Measurements from ENCODE around the gene PUS7. TPM values are rescaled to one million over a fixed set of nuclear protein-coding genes. Genes with fewer than 3 reads are reported as not detected.
"Not testable (repeated sequence)": the region's sequence is repeated elsewhere in the genome, so short reads cannot be mapped to it uniquely, and the experiment has no call there.

PUS7 gene
- polyA plus RNA-seq, 6 donors from 2014 or later, result 1.9 to 6.0 (median 3.4) TPM

DNA sequence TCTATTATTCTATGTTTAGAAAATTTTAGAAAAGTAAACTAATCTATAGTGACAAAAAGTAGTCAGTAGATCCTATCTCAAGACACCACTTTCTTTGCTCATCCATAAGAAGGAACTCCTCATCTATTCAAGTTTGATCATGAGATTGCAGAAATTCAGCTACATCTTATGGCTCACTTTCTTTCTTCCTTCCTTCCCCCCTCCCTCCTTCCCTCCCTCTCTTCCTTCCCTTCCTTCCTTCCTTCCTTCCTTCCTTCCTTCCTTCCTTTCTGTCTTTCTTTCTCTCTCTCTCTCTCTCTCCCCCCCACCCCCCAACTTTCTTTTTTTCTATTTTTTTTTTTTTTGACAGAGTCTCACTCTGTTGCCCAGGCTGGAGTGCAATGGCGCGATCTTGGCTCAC is 98.1 kb downstream of the PUS7 start:
- no peak overlapping the region for H3K4me3 Mint-ChIP-seq
- H3K4me1 Mint-ChIP-seq, result peaks cover 0 to 7% (median 4%) of the 10 kb centered on the region in 3 donors
- no peak for DNase-seq
- no peaks in the 10 kb centered on the region for H3K27me3 Mint-ChIP-seq
- ATAC-seq (ENCODE audit: low read depth in 2 of 2), result no peak
- peak overlapping the region in 1 of 6 donors; percentile 26 for H3K27ac Mint-ChIP-seq
- H3K36me3 Mint-ChIP-seq, result no peaks in the 10 kb centered on the region
- no peaks in the 10 kb centered on the region for H3K9me3 Mint-ChIP-seq

DNA sequence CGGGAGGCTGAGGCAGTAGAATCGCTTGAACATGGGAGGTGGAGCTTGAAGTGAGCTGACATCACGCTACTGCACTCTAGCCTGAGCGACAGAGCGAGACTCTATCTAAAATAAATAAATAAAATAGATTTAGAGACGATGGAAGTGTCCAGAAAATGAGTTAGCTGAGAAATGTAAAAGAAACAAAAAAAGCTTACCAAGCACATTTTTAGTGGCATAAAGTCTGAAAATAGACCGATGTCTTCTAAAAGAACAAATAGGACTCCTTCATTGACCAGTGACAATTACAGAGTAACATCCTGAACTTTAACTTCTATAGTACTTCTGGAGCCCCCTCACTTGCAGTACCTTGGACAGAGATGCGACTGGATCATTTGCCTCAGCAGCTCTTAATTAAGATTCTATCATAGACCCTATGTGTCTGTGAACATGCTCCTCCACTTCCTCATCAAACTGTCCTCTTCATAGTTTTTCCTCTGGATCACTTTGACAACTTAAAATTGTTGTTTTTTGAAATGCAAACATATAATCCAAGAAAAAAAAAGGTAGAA is 108.1 kb downstream of the PUS7 start:
- H3K9me3 Mint-ChIP-seq, result no peaks in the 10 kb centered on the region
- peaks cover 0 to under 1% (median 0%) of the 10 kb centered on the region in 3 donors for H3K4me1 Mint-ChIP-seq
- H3K4me3 Mint-ChIP-seq, result no peak overlapping the region
- H3K27ac Mint-ChIP-seq, result no peak overlapping the region
- ATAC-seq (ENCODE audit: low read depth in 2 of 2) (no peak), DNase-seq (no peak)
- H3K36me3 Mint-ChIP-seq, result no peaks in the 10 kb centered on the region
- H3K27me3 Mint-ChIP-seq, result no peaks in the 10 kb centered on the region

DNA sequence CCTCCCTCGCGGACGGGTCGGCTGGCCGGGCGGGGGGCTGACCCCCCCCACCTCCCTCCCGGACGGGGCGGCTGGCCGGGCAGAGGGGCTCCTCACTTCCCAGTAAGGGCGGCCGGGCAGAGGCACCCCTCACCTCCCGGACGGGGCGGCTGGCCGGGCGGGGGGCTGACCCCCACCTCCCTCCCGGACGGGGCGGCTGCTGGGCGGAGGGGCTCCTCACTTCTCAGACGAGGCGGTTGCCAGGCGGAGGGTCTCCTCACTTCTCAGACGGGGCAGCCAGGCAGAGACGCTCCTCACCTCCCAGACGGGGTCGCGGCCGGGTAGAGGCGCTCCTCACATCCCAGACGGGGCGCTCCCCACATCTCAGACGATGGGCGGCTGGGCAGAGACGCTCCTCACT is 111.3 kb downstream of the PUS7 start:
- not testable (repeated sequence) for H3K9me3 Mint-ChIP-seq, H3K27ac Mint-ChIP-seq, DNase-seq

DNA sequence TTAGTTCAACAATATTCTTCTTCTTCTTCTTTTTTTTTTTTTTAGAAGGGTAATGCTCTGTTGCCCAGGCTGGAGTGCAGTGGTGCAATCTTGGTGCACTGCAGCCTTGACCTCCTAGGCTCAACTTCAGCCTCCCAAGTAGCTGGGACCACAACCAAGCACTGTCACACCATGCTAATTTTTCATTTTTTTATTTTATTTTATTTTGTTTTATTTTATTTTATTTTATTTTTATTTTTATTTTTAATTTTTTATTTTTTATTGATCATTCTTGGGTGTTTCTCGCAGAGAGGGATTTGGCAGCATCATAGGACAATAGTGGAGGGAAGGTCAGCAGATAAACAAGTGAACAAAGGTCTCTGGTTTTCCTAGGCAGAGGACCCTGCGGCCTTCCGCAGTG is 112.3 kb downstream of the PUS7 start:
- H3K4me3 Mint-ChIP-seq; H3K9me3 Mint-ChIP-seq; H3K4me1 Mint-ChIP-seq; H3K36me3 Mint-ChIP-seq; H3K27ac Mint-ChIP-seq; DNase-seq; H3K27me3 Mint-ChIP-seq; ATAC-seq (ENCODE audit: low read depth in 2 of 2): not testable (repeated sequence)

More for the DNA sequence above, 111.3 kb downstream of the PUS7 start:
- H3K4me1 Mint-ChIP-seq; H3K27me3 Mint-ChIP-seq; H3K36me3 Mint-ChIP-seq; ATAC-seq (ENCODE audit: low read depth in 2 of 2); H3K4me3 Mint-ChIP-seq: not testable (repeated sequence)

DNA sequence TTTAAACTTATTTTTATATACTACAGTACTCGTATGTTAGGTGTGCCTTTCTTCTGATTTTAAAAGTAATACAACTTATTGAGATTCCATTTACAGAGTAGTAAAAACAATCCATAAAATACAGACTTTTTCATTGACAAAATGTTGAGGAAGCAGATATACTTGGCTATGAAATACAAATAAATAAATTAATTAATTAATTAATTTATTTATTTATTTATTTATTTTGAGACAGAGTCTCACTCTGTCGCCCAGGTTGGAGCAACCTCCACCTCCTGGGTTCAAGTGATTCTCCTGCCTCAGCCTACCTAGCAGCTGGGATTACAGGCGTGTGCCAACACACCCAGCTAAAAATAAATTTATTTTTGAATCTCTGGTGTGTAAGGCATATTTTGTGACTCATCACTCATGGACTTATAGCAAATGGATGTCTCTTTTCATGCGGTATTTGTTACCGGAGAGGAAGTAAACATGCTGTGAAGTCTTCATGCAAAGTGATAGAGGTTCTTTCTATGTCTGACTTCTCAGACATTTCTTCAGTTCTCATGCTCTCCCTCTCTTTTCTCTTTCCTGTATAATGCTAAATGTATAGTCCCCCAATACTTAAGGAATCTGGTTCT is 113.2 kb downstream of the PUS7 start:
- H3K4me1 Mint-ChIP-seq, result no peaks in the 10 kb centered on the region
- H3K36me3 Mint-ChIP-seq, result no peaks in the 10 kb centered on the region
- no peaks in the 10 kb centered on the region for H3K9me3 Mint-ChIP-seq
- no peak overlapping the region for H3K4me3 Mint-ChIP-seq
- no peaks in the 10 kb centered on the region for H3K27me3 Mint-ChIP-seq
- no peak for DNase-seq
- no peak overlapping the region for H3K27ac Mint-ChIP-seq
- no peak for ATAC-seq (ENCODE audit: low read depth in 2 of 2)

Other genes starting within 250 kb of the PUS7 start
- 10 to 100 TPM; 50.6 to 65.5 (median 56.1) TPM for gene SRPK2, start 133.3 kb downstream of the PUS7 start, polyA plus RNA-seq (ENCODE audit: low read depth in 6 of 6)
- 10 to 100 TPM in 5 of 6 donors, 1 to 10 TPM in 1; 9.0 to 35.4 (median 14.9) TPM for gene RINT1, start 9.9 kb upstream of the PUS7 start, polyA plus RNA-seq (ENCODE audit: low read depth in 6 of 6)
- gene EFCAB10, start 59.2 kb upstream of the PUS7 start, polyA plus RNA-seq (ENCODE audit: low read depth in 6 of 6), result under 1 TPM in 1 of 6 donors, not detected in 5; 0.24 TPM